Measurements from ENCODE around the gene FBF1. TPM values are rescaled to one million over a fixed set of nuclear protein-coding genes. Genes with fewer than 3 reads are reported as not detected.

Gene FBF1
- total and polyA plus RNA-seq, 9 of the 15 experiments (the other 6 are each of a cell fraction or from before 2014, with no cell fraction given): 0.46 to 14.9 (median 7.5) TPM

DNA sequence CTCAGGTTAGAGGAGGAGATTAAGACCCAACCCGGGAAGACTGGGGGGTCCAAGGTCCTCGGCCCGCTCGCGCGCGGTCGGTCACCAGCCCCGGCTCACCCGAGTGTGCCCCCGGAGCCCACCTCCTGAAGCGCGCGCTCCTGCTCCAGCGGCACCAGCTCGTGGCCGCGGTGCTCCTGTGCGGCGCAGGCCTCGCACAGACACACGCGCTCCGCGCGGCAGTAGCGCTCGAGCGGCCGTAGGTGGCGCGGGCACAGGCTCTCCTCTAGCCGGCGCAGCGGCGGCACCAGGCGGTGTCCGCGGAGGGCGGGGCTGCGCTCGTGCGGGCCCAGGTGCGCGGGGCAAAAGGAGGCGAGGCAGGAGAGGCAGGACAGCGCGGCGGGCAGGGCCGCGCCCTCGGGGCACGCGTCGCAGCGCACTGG, 63.1 kb downstream of the FBF1 start (continued):
- TF ChIP-seq POLR2AphosphoS2 (IDR thresholded peaks at IDR 0.05; ENCODE audit: low read length): no peak
- TF ChIP-seq, protein P1, sequence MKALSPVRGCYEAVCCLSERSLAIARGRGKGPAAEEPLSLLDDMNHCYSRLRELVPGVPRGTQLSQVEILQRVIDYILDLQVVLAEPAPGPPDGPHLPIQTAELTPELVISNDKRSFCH (CRISPR knock-in tag; IDR thresholded peaks at IDR 0.05): no peak
- TF ChIP-seq, protein P1 (tag; IDR thresholded peaks at IDR 0.05): no peak
- TF ChIP-seq ZC3H11A (IDR thresholded peaks at IDR 0.05; ENCODE audit: low read depth, low read length): no peak
- TF ChIP-seq, protein P2, sequence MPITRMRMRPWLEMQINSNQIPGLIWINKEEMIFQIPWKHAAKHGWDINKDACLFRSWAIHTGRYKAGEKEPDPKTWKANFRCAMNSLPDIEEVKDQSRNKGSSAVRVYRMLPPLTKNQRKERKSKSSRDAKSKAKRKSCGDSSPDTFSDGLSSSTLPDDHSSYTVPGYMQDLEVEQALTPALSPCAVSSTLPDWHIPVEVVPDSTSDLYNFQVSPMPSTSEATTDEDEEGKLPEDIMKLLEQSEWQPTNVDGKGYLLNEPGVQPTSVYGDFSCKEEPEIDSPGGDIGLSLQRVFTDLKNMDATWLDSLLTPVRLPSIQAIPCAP (CRISPR knock-in tag; IDR thresholded peaks at IDR 0.05; ENCODE audit: borderline replicate concordance): no peak
- TF ChIP-seq CTBP1 (IDR thresholded peaks at IDR 0.05; ENCODE audit: borderline replicate concordance): peak; percentile 59; the same call in 1 of the 2 replicates
- no peak for TF ChIP-seq ZNF280A (IDR thresholded peaks at IDR 0.05; ENCODE audit: low read depth, partially characterized antibody)
- TF ChIP-seq PPARD (CRISPR knock-in tag; IDR thresholded peaks at IDR 0.05): no peak
- no peak for TF ChIP-seq NR2F6 (CRISPR knock-in tag; IDR thresholded peaks at IDR 0.05)
- TF ChIP-seq CAMTA2 (CRISPR knock-in tag; conservative IDR thresholded peaks at IDR 0.05): no peak
- TF ChIP-seq ZNF184 (CRISPR knock-in tag; IDR thresholded peaks at IDR 0.05): no peak
- TF ChIP-seq RBFOX2 (IDR thresholded peaks at IDR 0.05; ENCODE audit: low read depth, low read length): 0 out of 2 replicates have a peak, but pooled peaks have one; percentile 16
- no peak for TF ChIP-seq ZNF23 (CRISPR knock-in tag; IDR thresholded peaks at IDR 0.05)
- TF ChIP-seq, protein P3, sequence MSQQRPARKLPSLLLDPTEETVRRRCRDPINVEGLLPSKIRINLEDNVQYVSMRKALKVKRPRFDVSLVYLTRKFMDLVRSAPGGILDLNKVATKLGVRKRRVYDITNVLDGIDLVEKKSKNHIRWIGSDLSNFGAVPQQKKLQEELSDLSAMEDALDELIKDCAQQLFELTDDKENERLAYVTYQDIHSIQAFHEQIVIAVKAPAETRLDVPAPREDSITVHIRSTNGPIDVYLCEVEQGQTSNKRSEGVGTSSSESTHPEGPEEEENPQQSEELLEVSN (IDR thresholded peaks at IDR 0.05; ENCODE audit: borderline replicate concordance in 1 of 2, extremely low read depth in 1 of 2, insufficient read depth in 1 of 2, insufficient read length in 1 of 2, low read depth in 1 of 2, low read length in 1 of 2, poor library complexity in 1 of 2, severe bottlenecking in 1 of 2): peak in 1 of 2 experiments; percentile 79
- no peak for TF ChIP-seq KLF6 (CRISPR knock-in tag; IDR thresholded peaks at IDR 0.05; ENCODE audit: borderline replicate concordance)
- TF ChIP-seq POLR2AphosphoS5 (IDR thresholded peaks at IDR 0.05; ENCODE audit: control insufficient read depth, insufficient read depth, low read depth, low read length): no peak
- no peak for TF ChIP-seq ZNF445 (CRISPR knock-in tag; IDR thresholded peaks at IDR 0.05; ENCODE audit: low read depth)
- TF ChIP-seq MAFG (tag; conservative IDR thresholded peaks at IDR 0.05): no peak
- no peak for TF ChIP-seq ZNF174 (CRISPR knock-in tag; IDR thresholded peaks at IDR 0.05)
- TF ChIP-seq MYC (IDR thresholded peaks at IDR 0.05; ENCODE audit: low read depth, low read length): peak; percentile 27; the same call in 1 of the 2 replicates
- TF ChIP-seq MYC (CRISPR knock-in tag; IDR thresholded peaks at IDR 0.05; ENCODE audit: borderline replicate concordance, low read depth): no peak
- TF ChIP-seq, protein P4, sequence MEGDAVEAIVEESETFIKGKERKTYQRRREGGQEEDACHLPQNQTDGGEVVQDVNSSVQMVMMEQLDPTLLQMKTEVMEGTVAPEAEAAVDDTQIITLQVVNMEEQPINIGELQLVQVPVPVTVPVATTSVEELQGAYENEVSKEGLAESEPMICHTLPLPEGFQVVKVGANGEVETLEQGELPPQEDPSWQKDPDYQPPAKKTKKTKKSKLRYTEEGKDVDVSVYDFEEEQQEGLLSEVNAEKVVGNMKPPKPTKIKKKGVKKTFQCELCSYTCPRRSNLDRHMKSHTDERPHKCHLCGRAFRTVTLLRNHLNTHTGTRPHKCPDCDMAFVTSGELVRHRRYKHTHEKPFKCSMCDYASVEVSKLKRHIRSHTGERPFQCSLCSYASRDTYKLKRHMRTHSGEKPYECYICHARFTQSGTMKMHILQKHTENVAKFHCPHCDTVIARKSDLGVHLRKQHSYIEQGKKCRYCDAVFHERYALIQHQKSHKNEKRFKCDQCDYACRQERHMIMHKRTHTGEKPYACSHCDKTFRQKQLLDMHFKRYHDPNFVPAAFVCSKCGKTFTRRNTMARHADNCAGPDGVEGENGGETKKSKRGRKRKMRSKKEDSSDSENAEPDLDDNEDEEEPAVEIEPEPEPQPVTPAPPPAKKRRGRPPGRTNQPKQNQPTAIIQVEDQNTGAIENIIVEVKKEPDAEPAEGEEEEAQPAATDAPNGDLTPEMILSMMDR (IDR thresholded peaks at IDR 0.05 in 2 of 3, conservative IDR thresholded peaks at IDR 0.05 in 1 of 3; ENCODE audit: insufficient read depth in 2 of 3, low read depth in 1 of 3, low read length in 3 of 3): peak in 2 of 3 experiments; percentile 46 to 69; a peak in 4 of 6 replicates
- peak; percentile 77 for TF ChIP-seq HNRNPL (IDR thresholded peaks at IDR 0.05; ENCODE audit: low read depth, low read length)
- no peak for TF ChIP-seq POLR2G (IDR thresholded peaks at IDR 0.05; ENCODE audit: low read depth, low read length)
